T-cell (primary cell): ENCODE results near the gene TLX1. TPM values are rescaled to one million over a fixed set of nuclear protein-coding genes. Genes with fewer than 3 reads are reported as not detected.

Experiments
- ATAC-seq, 4 experiments: fragments of 200-7000 bp in 3 of 4; fragments of 150-1000 bp in 1 of 4; cut with Tn5 transposase; replicated peaks in 1 of 4; 1 replicate in 3 of 4; 2 replicates in 1 of 4; pipeline ENCODE4 v1.10.0; 2021; ENCODE audit warnings: moderate library complexity in 3 of 4, mild to moderate bottlenecking in 2 of 4, moderate number of reproducible peaks in 1 of 4
- CTCF ChIA-PET, 2 donors: fragments of 300-600 bp; sonication (Branson Sonifier 250); formaldehyde crosslinking; loops; one replicate each; lab custom pipeline; 2022; ENCODE audit warnings: antibody characterized with exemption in 2 of 2; lab: Charles Lee
- POLR2A ChIA-PET, 2 donors: fragments of 300-600 bp; sonication (Branson Sonifier 250); formaldehyde crosslinking; loops; one replicate each; lab custom pipeline; 2022; ENCODE audit warnings: antibody characterized with exemption in 2 of 2; lab: Charles Lee
- DNase-seq, 35 experiments: peaks; one replicate each; pipeline versions ENCODE4 v3.0.0 to v3.0.0-alpha.2; 2013 to 2023
- H3K27ac ChIP-seq: one replicate; pipeline ENCODE4 v1.5.1; 2013; ENCODE audit warnings: low read length
- H3K27me3 ChIP-seq, 2 experiments: replicated peaks in 1 of 2; 1 replicate in 1 of 2; 2 replicates in 1 of 2; pipeline versions ENCODE4 v1.6.1 to v1.7.0; 2013; ENCODE audit warnings: low read length in 1 of 2, mixed read lengths in 1 of 2; ENCODE audit not compliant: control insufficient read depth in 2 of 2, insufficient read depth in 2 of 2; ENCODE audit errors: extremely low read depth in 1 of 2
- H3K36me3 ChIP-seq, 2 donors: 1 replicate in 1 of 2; 2 replicates in 1 of 2; pipeline versions ENCODE4 v1.6.1 to v1.7.0; 2013; ENCODE audit warnings: low read length in 1 of 2; ENCODE audit not compliant: control insufficient read depth in 2 of 2, insufficient read depth in 1 of 2; ENCODE audit errors: extremely low read depth in 1 of 2
- H3K4me1 ChIP-seq, 2 experiments: 1 replicate in 1 of 2; 2 replicates in 1 of 2; pipeline versions ENCODE4 v1.6.1 to v1.7.0; 2013; ENCODE audit warnings: low read length in 2 of 2, mixed read lengths in 1 of 2; ENCODE audit not compliant: insufficient read depth in 2 of 2, control insufficient read depth in 1 of 2; ENCODE audit errors: extremely low read depth in 1 of 2
- H3K4me3 ChIP-seq, 2 donors: 1 replicate in 1 of 2; 2 replicates in 1 of 2; pipeline versions ENCODE4 v1.5.1 to v1.7.0; 2013; ENCODE audit warnings: mild to moderate bottlenecking in 2 of 2, low read length in 1 of 2, moderate library complexity in 1 of 2; ENCODE audit not compliant: control insufficient read depth in 1 of 2; ENCODE audit errors: extremely low read depth in 1 of 2
- H3K9me3 ChIP-seq: 2 replicates; pipeline ENCODE4 v1.7.0; 2013
- H3K27ac Mint-ChIP-seq, 2 donors: one replicate each; pipeline ENCODE4 v1.8.0; 2020 to 2021; ENCODE audit warnings: mild to moderate bottlenecking in 2 of 2, mixed read lengths in 2 of 2
- H3K27me3 Mint-ChIP-seq, 2 donors: one replicate each; pipeline ENCODE4 v1.8.0; 2021 to 2022; ENCODE audit warnings: mixed read lengths in 2 of 2
- H3K36me3 Mint-ChIP-seq: one replicate; pipeline ENCODE4 v1.8.0; 2021; ENCODE audit warnings: mixed read lengths
- H3K4me1 Mint-ChIP-seq, 3 donors: one replicate each; pipeline ENCODE4 v1.8.0; 2020 to 2022; ENCODE audit warnings: mixed read lengths in 3 of 3, mild to moderate bottlenecking in 1 of 3
- H3K4me3 Mint-ChIP-seq, 3 donors: one replicate each; pipeline ENCODE4 v1.8.0; 2020 to 2022; ENCODE audit warnings: mild to moderate bottlenecking in 3 of 3, mixed read lengths in 3 of 3, moderate library complexity in 3 of 3
- H3K9me3 Mint-ChIP-seq, 3 donors: one replicate each; pipeline ENCODE4 v1.8.0; 2020 to 2022; ENCODE audit warnings: mixed read lengths in 3 of 3
- WGBS: methylation state at CpG from one replicate; pipeline ENCODE4 v1.1.5; 2013; ENCODE audit warnings: missing lambda C conversion rate; ENCODE audit not compliant: insufficient coverage; 5-methylcytosine and 5-hydroxymethylcytosine counted together
- total RNA-seq, 35 experiments: library from RNA in 6 of 35; stranded (reverse) in 6 of 35; fragments of 120-200 nt in 1 of 35; gene quantifications; one replicate each; pipeline versions ENCODE4 v1.2.1 to v1.2.4 and lab custom pipeline; 2013 to 2026

Gene TLX1
- total RNA-seq, 5 donors from 2014 or later (not counting 1 experiment from before 2014, with no cell fraction given): not detected

DNA sequence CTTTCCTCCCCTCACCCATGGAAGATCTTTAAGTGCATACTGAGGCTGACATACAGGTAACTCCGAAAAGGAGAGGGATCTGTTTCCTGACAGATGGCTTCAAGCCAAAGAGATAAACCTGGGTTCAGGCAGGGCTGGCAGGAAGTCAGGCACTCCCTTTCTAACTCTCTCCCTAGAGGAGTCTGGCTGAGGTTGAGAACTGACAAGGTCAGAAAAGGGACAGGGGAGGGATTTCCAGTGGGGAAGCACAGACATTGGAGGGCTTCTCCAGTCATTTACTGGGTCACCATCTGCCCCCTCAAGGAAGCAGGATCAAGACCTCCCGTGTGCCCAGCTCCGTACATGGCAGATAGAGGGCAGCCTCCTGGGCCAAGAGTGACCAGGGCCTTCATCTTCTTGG is 31.6 kb downstream of the TLX1 start:
- Mint-ChIP-seq H3K4me1 (peaks cover 10 to 13% (median 12%) of the 10 kb centered on the region in 3 donors), H3K9me3 (no peaks in the 10 kb centered on the region), H3K27ac (no peak overlapping the region), H3K4me3 (no peak overlapping the region), H3K27me3 (peaks cover 58 to 83% of the 10 kb centered on the region in 2 donors), H3K36me3 (no peaks in the 10 kb centered on the region)
- DNase-seq (no peak), ATAC-seq (no peak)
- POLR2A ChIA-PET: no interaction called here
- no peak overlapping the region for H3K27ac ChIP-seq
- no peak overlapping the region for H3K4me3 ChIP-seq
- no peaks in the 10 kb centered on the region for H3K9me3 ChIP-seq
- peaks cover 0 to 7% of the 10 kb centered on the region in 2 experiments for H3K4me1 ChIP-seq
- H3K36me3 ChIP-seq: no peaks in the 10 kb centered on the region
- H3K27me3 ChIP-seq: peaks cover 37 to 60% of the 10 kb centered on the region in 2 experiments
- CTCF ChIA-PET: interaction anchor here in 1 of 2 donors (0.6 kb wide), 1 partner anchor 136 kb away, joined by 3 read pairs; no protein-coding TSS in a partner anchor
- WGBS: 88% methylated on average over 2 of the region's 3 CpGs

DNA sequence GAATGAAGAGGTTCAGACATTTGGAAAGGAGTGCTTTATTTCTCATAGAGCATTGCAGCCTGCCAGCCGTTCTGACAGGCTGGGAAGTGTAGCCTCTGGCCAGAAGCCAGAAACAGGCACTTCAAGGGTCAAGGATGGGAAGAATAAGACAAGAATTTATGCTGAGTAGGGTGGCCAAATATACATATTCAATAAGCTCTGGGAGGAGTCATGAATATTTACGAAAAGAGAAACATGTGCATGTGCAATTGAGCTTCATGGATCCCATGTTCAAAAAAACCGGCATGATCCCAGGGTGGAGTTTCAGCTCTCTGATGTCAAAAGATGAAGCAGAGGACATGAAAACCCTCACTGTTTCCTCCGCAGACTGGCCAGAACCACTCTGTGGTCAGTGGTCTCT is 32.9 kb downstream of the TLX1 start:
- 10% methylated on average over 2 of the region's 4 CpGs for WGBS
- Histone ChIP-seq H3K36me3 (no peaks in the 10 kb centered on the region), H3K4me1 (peaks cover 0 to 7% of the 10 kb centered on the region in 2 experiments), H3K27ac (no peak overlapping the region), H3K9me3 (no peaks in the 10 kb centered on the region), H3K4me3 (no peak overlapping the region), H3K27me3 (peaks cover 34 to 49% of the 10 kb centered on the region in 2 experiments)
- Mint-ChIP-seq H3K27ac (no peak overlapping the region), H3K4me3 (no peak overlapping the region), H3K36me3 (no peaks in the 10 kb centered on the region), H3K27me3 (peaks cover 61 to 80% of the 10 kb centered on the region in 2 donors), H3K9me3 (no peaks in the 10 kb centered on the region), H3K4me1 (peaks cover 10 to 12% (median 12%) of the 10 kb centered on the region in 3 donors)
- ChIA-PET CTCF (interaction anchor here in 1 of 2 donors (0.7 kb wide), 1 partner anchor 16 kb away, joined by 3 read pairs; no protein-coding TSS in a partner anchor), POLR2A (no interaction called here)
- DNase-seq (no peak), ATAC-seq (no peak)

DNA sequence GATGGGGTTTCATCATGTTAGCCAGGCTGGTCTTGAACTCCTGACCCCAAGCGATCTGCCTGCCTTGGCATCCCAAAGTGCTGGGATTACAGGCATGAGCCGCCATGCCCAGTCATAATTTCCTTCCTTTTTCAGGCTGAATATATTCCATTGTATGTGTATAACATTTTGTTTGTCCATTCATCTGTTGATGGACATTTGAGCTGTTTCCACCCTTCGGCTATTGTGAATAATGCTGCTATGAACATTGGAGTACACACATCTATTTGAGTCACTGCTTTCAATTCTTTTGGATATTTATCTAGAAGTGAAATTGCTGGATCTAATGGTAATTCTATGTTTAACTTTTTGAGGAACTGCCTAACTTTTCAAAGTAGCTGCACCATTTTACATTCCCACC is 34.6 kb downstream of the TLX1 start:
- Histone ChIP-seq H3K4me3 (no peak overlapping the region), H3K27me3 (peaks cover 29 to 49% of the 10 kb centered on the region in 2 experiments), H3K9me3 (no peaks in the 10 kb centered on the region), H3K4me1 (peaks cover 0 to 7% of the 10 kb centered on the region in 2 experiments), H3K27ac (no peak overlapping the region), H3K36me3 (no peaks in the 10 kb centered on the region)
- no peak for ATAC-seq
- POLR2A ChIA-PET: interaction anchor here in 1 of 2 donors (0.6 kb wide), 1 partner anchor 126 kb away, joined by 6 read pairs; no protein-coding TSS in a partner anchor
- H3K4me3 Mint-ChIP-seq: no peak overlapping the region
- H3K9me3 Mint-ChIP-seq: no peaks in the 10 kb centered on the region
- H3K4me1 Mint-ChIP-seq: peaks cover 10 to 12% (median 12%) of the 10 kb centered on the region in 3 donors
- H3K27ac Mint-ChIP-seq: no peak overlapping the region
- no peak for DNase-seq
- no CpG with 5 or more reads among the region's 3 CpGs for WGBS
- CTCF ChIA-PET: interaction anchor here (0.6 to 1.8 kb wide), 2 partner anchors 24 to 301 kb away, joined by 3 to 7 read pairs; no protein-coding TSS in a partner anchor
- H3K27me3 Mint-ChIP-seq: peaks cover 61 to 70% of the 10 kb centered on the region in 2 donors
- H3K36me3 Mint-ChIP-seq: no peaks in the 10 kb centered on the region

DNA sequence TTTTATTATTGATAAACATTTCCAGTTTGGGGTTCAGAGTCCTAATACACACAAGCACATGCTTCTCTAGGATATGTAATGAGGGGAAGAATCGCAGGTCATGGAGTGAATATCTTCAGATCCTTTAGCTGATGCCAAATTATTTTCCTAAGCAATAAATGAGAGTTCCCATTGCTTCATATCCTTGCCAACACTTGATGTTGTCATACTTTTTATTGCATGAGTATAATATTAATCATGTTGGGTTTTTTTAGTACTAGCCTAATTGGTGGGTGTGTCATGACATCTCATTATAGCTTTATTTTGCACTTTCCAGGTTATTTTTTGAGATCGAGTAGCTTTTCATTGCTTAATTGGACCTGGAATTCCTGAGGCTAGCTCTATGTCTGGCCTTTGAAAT is 35.3 kb downstream of the TLX1 start:
- Histone ChIP-seq H3K27ac (no peak overlapping the region), H3K4me3 (no peak overlapping the region), H3K36me3 (no peaks in the 10 kb centered on the region), H3K4me1 (peaks cover 0 to 7% of the 10 kb centered on the region in 2 experiments), H3K9me3 (no peaks in the 10 kb centered on the region), H3K27me3 (peaks cover 22 to 48% of the 10 kb centered on the region in 2 experiments)
- peaks cover 57 to 63% of the 10 kb centered on the region in 2 donors for H3K27me3 Mint-ChIP-seq
- ChIA-PET POLR2A (interaction anchor here in 1 of 2 donors (0.6 kb wide), 1 partner anchor 125 kb away, joined by 6 read pairs; no protein-coding TSS in a partner anchor), CTCF (interaction anchor here (0.6 to 1.8 kb wide), 2 partner anchors 24 to 300 kb away, joined by 3 to 7 read pairs; no protein-coding TSS in a partner anchor)
- ATAC-seq (no peak), DNase-seq (no peak)
- no peaks in the 10 kb centered on the region for H3K9me3 Mint-ChIP-seq
- no peak overlapping the region for H3K4me3 Mint-ChIP-seq
- H3K27ac Mint-ChIP-seq: no peak overlapping the region
- H3K4me1 Mint-ChIP-seq: peaks cover 9 to 12% (median 11%) of the 10 kb centered on the region in 3 donors
- H3K36me3 Mint-ChIP-seq: no peaks in the 10 kb centered on the region
- WGBS: no CpG with 5 or more reads among the region's 2 CpGs

DNA sequence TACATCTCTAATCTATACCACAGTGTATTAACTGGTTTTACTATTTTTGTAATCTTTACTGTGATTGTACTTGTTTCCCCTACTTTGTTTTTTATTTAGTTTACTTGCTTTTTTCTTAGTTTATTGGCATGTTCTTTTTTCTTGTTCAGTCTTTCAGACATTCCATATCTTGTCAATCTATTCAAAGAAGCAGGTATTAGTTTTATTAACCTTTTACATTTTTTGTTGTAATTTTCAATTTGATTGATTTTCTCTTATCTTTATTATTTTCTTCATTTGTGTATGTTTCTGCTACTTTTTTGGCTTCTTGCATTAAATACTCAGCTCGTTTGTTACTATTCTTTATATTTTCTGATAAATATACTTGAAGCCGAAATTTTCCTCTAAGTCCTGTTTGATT is 41.6 kb downstream of the TLX1 start:
- Mint-ChIP-seq H3K4me3 (no peak overlapping the region), H3K4me1 (no peaks in the 10 kb centered on the region), H3K9me3 (peaks cover 11 to 12% (median 12%) of the 10 kb centered on the region in 3 donors), H3K27ac (no peak overlapping the region), H3K36me3 (no peaks in the 10 kb centered on the region), H3K27me3 (peaks cover 38 to 50% of the 10 kb centered on the region in 2 donors)
- H3K27me3 ChIP-seq: peaks cover 3 to 42% of the 10 kb centered on the region in 2 experiments
- H3K4me3 ChIP-seq: no peak overlapping the region
- no peak overlapping the region for H3K27ac ChIP-seq
- H3K36me3 ChIP-seq: no peaks in the 10 kb centered on the region
- ChIA-PET CTCF (interaction anchor here (0.6 to 1.4 kb wide), 2 partner anchors 11 to 108 kb away, joined by 3 to 4 read pairs; no protein-coding TSS in a partner anchor), POLR2A (no interaction called here)
- H3K9me3 ChIP-seq: peaks cover 4% of the 10 kb centered on the region
- no peaks in the 10 kb centered on the region for H3K4me1 ChIP-seq
- ATAC-seq (no peak), DNase-seq (no peak)
- WGBS: no CpG with 5 or more reads among the region's 2 CpGs

DNA sequence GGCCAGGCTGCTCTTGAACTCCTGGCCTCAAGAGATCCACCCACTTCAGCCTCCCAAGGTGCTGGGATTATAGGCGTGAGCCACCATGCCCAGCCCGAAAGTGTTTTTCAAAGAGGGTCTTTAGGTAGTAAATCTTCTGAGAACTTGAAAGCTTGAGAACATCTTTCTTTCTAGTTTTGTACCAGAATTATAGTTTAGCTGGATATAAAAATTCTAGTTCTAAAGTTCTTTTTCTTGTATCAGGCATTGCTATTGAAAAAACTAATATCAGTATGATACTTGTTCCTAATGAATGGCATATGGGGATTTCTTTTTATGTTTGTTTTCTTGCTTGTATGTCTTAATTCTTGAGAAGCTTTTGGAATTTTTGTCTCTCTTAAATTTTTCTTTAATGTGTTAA is 43.2 kb downstream of the TLX1 start:
- Mint-ChIP-seq H3K4me3 (no peak overlapping the region), H3K27ac (no peak overlapping the region), H3K36me3 (no peaks in the 10 kb centered on the region), H3K4me1 (no peaks in the 10 kb centered on the region), H3K27me3 (peaks cover 39 to 55% of the 10 kb centered on the region in 2 donors), H3K9me3 (peaks cover 11 to 12% (median 12%) of the 10 kb centered on the region in 3 donors)
- WGBS: no CpG with 5 or more reads among the region's 2 CpGs
- POLR2A ChIA-PET: no interaction called here
- Histone ChIP-seq H3K27me3 (peaks cover 0 to 51% of the 10 kb centered on the region in 2 experiments), H3K4me3 (no peak overlapping the region), H3K4me1 (no peaks in the 10 kb centered on the region), H3K9me3 (peaks cover 4% of the 10 kb centered on the region), H3K27ac (no peak overlapping the region), H3K36me3 (no peaks in the 10 kb centered on the region)
- ATAC-seq (no peak), DNase-seq (no peak)
- CTCF ChIA-PET: interaction anchor here in 1 of 2 donors (1.1 kb wide), 1 partner anchor 13 kb away, joined by 4 read pairs; no protein-coding TSS in a partner anchor
